ENCODE measurements around the gene CNTROB. TPM values are rescaled to one million over a fixed set of nuclear protein-coding genes. Genes with fewer than 3 reads are reported as not detected.

Gene CNTROB
- total RNA-seq, 1 experiment from 2014 or later, result 39.7 TPM

GRCh38 chr17:7943291-7943690 is 11.3 kb downstream of the CNTROB start (continued):
- no peak for TF ChIP-seq GRHL2 (CRISPR knock-in tag; IDR thresholded peaks at IDR 0.05; ENCODE audit: insufficient replicate concordance, severe bottlenecking)
- TF ChIP-seq RELA (CRISPR knock-in tag; IDR thresholded peaks at IDR 0.05; ENCODE audit: borderline replicate concordance), result no peak
- TF ChIP-seq IRF2 (CRISPR knock-in tag; IDR thresholded peaks at IDR 0.05; ENCODE audit: borderline replicate concordance, low read depth), result no peak
- TF ChIP-seq HMGA2 (CRISPR knock-in tag; IDR thresholded peaks at IDR 0.05), result no peak

- Mint-ChIP-seq H3K9me3 (no peaks in the 10 kb centered on the region), H3K4me1 (no peaks in the 10 kb centered on the region), H3K27ac (no peak overlapping the region), H3K36me3 (peaks cover 74% of the 10 kb centered on the region), H3K4me3 (no peak overlapping the region), H3K27me3 (ENCODE audit: low read depth) (no peaks in the 10 kb centered on the region)
- no peak for DNase-seq (ENCODE audit: low spot score)
- no peak for ATAC-seq
- TF ChIP-seq CBFB (CRISPR knock-in tag; IDR thresholded peaks at IDR 0.05; ENCODE audit: low read depth), result no peak
- TF ChIP-seq EMX1 (CRISPR knock-in tag; IDR thresholded peaks at IDR 0.05), result no peak
- no peak for TF ChIP-seq ATF1 (CRISPR knock-in tag; IDR thresholded peaks at IDR 0.05)
- no peak for TF ChIP-seq ATF6 (CRISPR knock-in tag; IDR thresholded peaks at IDR 0.05)
- no peak for TF ChIP-seq ESRRA (CRISPR knock-in tag; IDR thresholded peaks at IDR 0.05; ENCODE audit: borderline replicate concordance)
- no peak for TF ChIP-seq STAT6 (CRISPR knock-in tag; conservative IDR thresholded peaks at IDR 0.05; ENCODE audit: low read depth)
- TF ChIP-seq ARID4B (CRISPR knock-in tag; IDR thresholded peaks at IDR 0.05; ENCODE audit: borderline replicate concordance), result no peak
- no peak for TF ChIP-seq ZNF281 (CRISPR knock-in tag; IDR thresholded peaks at IDR 0.05)
- TF ChIP-seq MAX (CRISPR knock-in tag; IDR thresholded peaks at IDR 0.05), result no peak
- TF ChIP-seq E2F5 (CRISPR knock-in tag; IDR thresholded peaks at IDR 0.05), result no peak
- TF ChIP-seq CDX4 (CRISPR knock-in tag; IDR thresholded peaks at IDR 0.05; ENCODE audit: borderline replicate concordance), result no peak
- no peak for TF ChIP-seq TP53 (CRISPR knock-in tag; IDR thresholded peaks at IDR 0.05)
- no peak for TF ChIP-seq ZNF138 (CRISPR knock-in tag; conservative IDR thresholded peaks at IDR 0.05)
- TF ChIP-seq KAT7 (CRISPR knock-in tag; IDR thresholded peaks at IDR 0.05; ENCODE audit: borderline replicate concordance), result no peak
- no peak for TF ChIP-seq ZNF232 (CRISPR knock-in tag; IDR thresholded peaks at IDR 0.05)
- TF ChIP-seq FOXP1 (CRISPR knock-in tag; IDR thresholded peaks at IDR 0.05; ENCODE audit: borderline replicate concordance), result no peak
- ChIA-PET CTCF (interaction anchor here (0.5 to 2.4 kb wide), 9 partner anchors 12 to 149 kb away, joined by 3 to 10 read pairs (median 5); no protein-coding TSS in a partner anchor), POLR2A (interaction anchor here (1.0 kb wide), 1 partner anchor 40 kb away, joined by 3 read pairs; no protein-coding TSS in a partner anchor)
Observed at GRCh38 chr17:7944326-7944725, 12.3 kb downstream of the CNTROB start.
